Peyer's patch (tissue), 4 donors: ENCODE data around the gene DDC.

Experiments used
- CTCF ChIP-seq, 6 experiments: fragments of 450-650 bp in 4 of 6; fragments of 200-600 bp in 2 of 6; sonication (generic) in 1 of 6; IDR thresholded peaks; one replicate each; pipeline ENCODE4 v1.5.1; 2017 to 2019; ENCODE audit warnings: antibody characterized with exemption in 6 of 6, mild to moderate bottlenecking in 3 of 6, moderate library complexity in 1 of 6
- POLR2A ChIP-seq, 2 donors: fragments of 450-650 bp; IDR thresholded peaks; one replicate each; pipeline ENCODE4 v1.5.1; 2017; ENCODE audit warnings: antibody characterized with exemption in 2 of 2, mild to moderate bottlenecking in 2 of 2, moderate library complexity in 2 of 2

DNA sequence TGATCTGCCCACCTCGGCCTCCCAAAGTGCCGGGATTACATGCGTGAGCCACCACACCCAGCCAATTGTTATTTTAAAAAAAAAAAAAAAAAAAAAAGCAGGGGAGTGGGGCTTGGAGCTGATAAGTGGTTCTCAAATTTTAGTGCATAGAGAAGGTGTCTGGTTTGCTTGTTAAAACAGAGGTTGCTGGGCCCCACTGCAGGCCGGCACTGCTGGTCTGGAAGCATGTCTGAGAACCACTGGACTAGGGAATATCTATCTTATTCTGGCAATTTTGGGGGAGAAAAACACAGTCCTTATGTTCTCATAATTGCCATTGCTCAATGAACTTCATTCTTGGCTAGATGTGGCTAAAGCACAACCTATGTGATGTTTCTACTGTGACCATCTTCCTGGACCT, 96.0 kb downstream of the DDC start:
- TF ChIP-seq POLR2A (IDR thresholded peaks at IDR 0.05) (no peak), CTCF (IDR thresholded peaks at IDR 0.05) (no peak)
